ENCODE measurements around the gene COPS7B.

- TF ChIP-seq CTCF (IDR thresholded peaks at IDR 0.05) (no peak), POLR2A (IDR thresholded peaks at IDR 0.05) (no peak)
These were observed 66.9 kb downstream of the COPS7B start for GRCh38 chr2:231853105-231853504.
